H9 (cell line): ENCODE data around the gene NLN. TPM values are rescaled to one million over a fixed set of nuclear protein-coding genes. Genes with fewer than 3 reads are reported as not detected.

Experiments used
- DNase-seq: peaks from one replicate; pipeline ENCODE4 v3.0.0-alpha.2; 2017
- H2AFZ ChIP-seq: one replicate; pipeline ENCODE4 v1.6.1; 2013; ENCODE audit warnings: mild to moderate bottlenecking, low read length, control low read depth, moderate library complexity
- H2AK5ac ChIP-seq: 2 replicates; pipeline ENCODE4 v1.6.1; 2013; ENCODE audit warnings: low read length, control low read depth, mixed read lengths; ENCODE audit not compliant: insufficient read length
- H2BK120ac ChIP-seq: one replicate; pipeline ENCODE4 v1.6.1; 2013; ENCODE audit warnings: low read depth, mild to moderate bottlenecking, low read length, control low read depth, inconsistent platforms; ENCODE audit not compliant: poor library complexity, severe bottlenecking
- H2BK12ac ChIP-seq: 2 replicates; pipeline ENCODE4 v1.6.1; 2013; ENCODE audit warnings: low read length, control low read depth, mixed read lengths, low read depth; ENCODE audit not compliant: insufficient read length
- H2BK15ac ChIP-seq: 2 replicates; pipeline ENCODE4 v1.6.1; 2013; ENCODE audit warnings: low read depth, low read length, control low read depth
- H2BK20ac ChIP-seq: one replicate; pipeline ENCODE4 v1.6.1; 2013; ENCODE audit warnings: low read depth, mild to moderate bottlenecking, low read length, control low read depth, inconsistent platforms; ENCODE audit not compliant: poor library complexity, severe bottlenecking
- H2BK5ac ChIP-seq: 2 replicates; pipeline ENCODE4 v1.6.1; 2013; ENCODE audit warnings: low read length, control low read depth, mixed read lengths; ENCODE audit not compliant: insufficient read length
- H3K14ac ChIP-seq: 2 replicates; pipeline ENCODE4 v1.6.1; 2013; ENCODE audit warnings: low read length, control low read depth; ENCODE audit not compliant: insufficient read depth
- H3K18ac ChIP-seq: 2 replicates; pipeline ENCODE4 v1.6.1; 2013; ENCODE audit warnings: low read depth, mild to moderate bottlenecking, mixed read lengths, low read length, control low read depth; ENCODE audit not compliant: insufficient read length
- H3K23ac ChIP-seq: 2 replicates; pipeline ENCODE4 v1.6.1; 2013; ENCODE audit warnings: low read length, control low read depth, mixed read lengths, low read depth; ENCODE audit not compliant: insufficient read length
- H3K23me2 ChIP-seq: 2 replicates; pipeline ENCODE4 v1.6.1; 2013; ENCODE audit warnings: low read depth, mild to moderate bottlenecking, mixed read lengths, low read length, control low read depth; ENCODE audit not compliant: insufficient read length, poor library complexity, severe bottlenecking
- H3K27ac ChIP-seq: 2 replicates; pipeline ENCODE4 v1.5.1; 2013; ENCODE audit warnings: low read length, control low read depth, mixed read lengths, low read depth; ENCODE audit not compliant: insufficient read length
- H3K27me3 ChIP-seq: 2 replicates; pipeline ENCODE4 v1.6.1; 2013; ENCODE audit warnings: low read length, control low read depth, inconsistent platforms; ENCODE audit not compliant: insufficient read depth
- H3K4ac ChIP-seq: 2 replicates; pipeline ENCODE4 v1.6.1; 2013; ENCODE audit warnings: low read depth, mild to moderate bottlenecking, control low read depth, inconsistent platforms, low read length, moderate library complexity
- H3K4me1 ChIP-seq: 2 replicates; pipeline ENCODE4 v1.6.1; 2013; ENCODE audit warnings: low read length, control low read depth, inconsistent platforms; ENCODE audit not compliant: insufficient read depth
- H3K4me2 ChIP-seq: 2 replicates; pipeline ENCODE4 v1.6.1; 2013; ENCODE audit warnings: low read length, control low read depth, mixed read lengths; ENCODE audit not compliant: insufficient read length, insufficient read depth
- H3K56ac ChIP-seq: 2 replicates; pipeline ENCODE4 v1.6.1; 2013; ENCODE audit warnings: low read depth, mild to moderate bottlenecking, mixed read lengths, low read length, control low read depth; ENCODE audit not compliant: insufficient read length
- H3K79me1 ChIP-seq: 2 replicates; pipeline ENCODE4 v1.6.1; 2013; ENCODE audit warnings: low read depth, mild to moderate bottlenecking, moderate library complexity, low read length, control low read depth, inconsistent platforms; ENCODE audit not compliant: insufficient read depth, poor library complexity, severe bottlenecking
- H3K79me2 ChIP-seq: 2 replicates; pipeline ENCODE4 v1.6.1; 2013; ENCODE audit warnings: low read length, control low read depth, inconsistent platforms; ENCODE audit not compliant: insufficient read depth
- H3K9ac ChIP-seq: 2 replicates; pipeline ENCODE4 v1.6.1; 2013; ENCODE audit warnings: low read length, control low read depth, mixed read lengths; ENCODE audit not compliant: insufficient read length; ENCODE audit errors: extremely low read depth
- H3K9me3 ChIP-seq: one replicate; pipeline ENCODE4 v1.6.1; 2013; ENCODE audit warnings: low read depth, low read length, inconsistent platforms; ENCODE audit not compliant: control insufficient read depth
- H3T11ph ChIP-seq: one replicate; pipeline ENCODE4 v1.6.1; 2013; ENCODE audit warnings: mild to moderate bottlenecking, low read length, control low read depth, inconsistent platforms
- H4K20me1 ChIP-seq: one replicate; pipeline ENCODE4 v1.6.1; 2013; ENCODE audit not compliant: control insufficient read depth, insufficient read length, insufficient read depth
- H4K5ac ChIP-seq: 2 replicates; pipeline ENCODE4 v1.6.1; 2013; ENCODE audit warnings: low read depth, mild to moderate bottlenecking, mixed read lengths, low read length, control low read depth; ENCODE audit not compliant: insufficient read length
- H4K8ac ChIP-seq: replicated peaks from 2 replicates; pipeline ENCODE4 v1.6.1; 2013; ENCODE audit warnings: low read length, control low read depth, mixed read lengths, low read depth; ENCODE audit not compliant: insufficient read length
- H4K91ac ChIP-seq: 2 replicates; pipeline ENCODE4 v1.6.1; 2013; ENCODE audit warnings: low read depth, mild to moderate bottlenecking, moderate library complexity, mixed read lengths, low read length, control low read depth; ENCODE audit not compliant: insufficient read length
- H3K27ac Mint-ChIP-seq, 3 experiments: 2 replicates in 2 of 3; 3 replicates in 1 of 3; pipeline ENCODE4 v1.8.0; 2020 to 2021; ENCODE audit warnings: mixed read lengths in 3 of 3, mild to moderate bottlenecking in 1 of 3, moderate library complexity in 1 of 3
- H3K27me3 Mint-ChIP-seq: 2 replicates; pipeline ENCODE4 v1.8.0; 2021; ENCODE audit warnings: low read depth, mild to moderate bottlenecking, moderate library complexity, mixed read lengths
- H3K36me3 Mint-ChIP-seq, 3 experiments: 2 replicates in 2 of 3; 3 replicates in 1 of 3; pipeline ENCODE4 v1.8.0; 2020 to 2021; ENCODE audit warnings: low read depth in 3 of 3, mixed read lengths in 3 of 3; ENCODE audit not compliant: insufficient read depth in 1 of 3
- H3K4me1 Mint-ChIP-seq, 2 experiments: 2 replicates each; pipeline ENCODE4 v1.8.0; 2020; ENCODE audit warnings: mixed read lengths in 2 of 2
- H3K4me3 Mint-ChIP-seq, 2 experiments: 2 replicates in 1 of 2; 3 replicates in 1 of 2; pipeline ENCODE4 v1.8.0; 2020 to 2021; ENCODE audit warnings: mild to moderate bottlenecking in 2 of 2, mixed read lengths in 2 of 2, moderate library complexity in 1 of 2
- H3K9me3 Mint-ChIP-seq, 2 experiments: 2 replicates in 1 of 2; 3 replicates in 1 of 2; pipeline ENCODE4 v1.8.0; 2020; ENCODE audit warnings: mild to moderate bottlenecking in 2 of 2, mixed read lengths in 2 of 2, moderate library complexity in 1 of 2
- WGBS: extraction: QIAGEN DNeasy Blood & Tissue Kit; methylation state at CpG from one replicate; pipeline ENCODE4 v1.1.7; 2013; ENCODE audit warnings: missing lambda C conversion rate, low lambda C conversion rate, mixed read lengths; ENCODE audit not compliant: insufficient read length; ENCODE audit errors: extremely low coverage; 5-methylcytosine and 5-hydroxymethylcytosine counted together
- total RNA-seq: library from RNA; stranded (reverse); gene quantifications from 2 replicates; pipeline ENCODE4 v1.2.1, GENCODE V29; 2021
- TF ChIP-seq, protein P1 (sequence below): fragments of 200-600 bp; sonication (generic); conservative IDR thresholded peaks from 3 replicates; pipeline ENCODE4 v1.8.0; 2021; ENCODE audit warnings: antibody characterized with exemption, mild to moderate bottlenecking

The NLN gene
- total RNA-seq, 1 experiment from 2014 or later = 137 TPM

GRCh38 chr5:65809817-65810531 is 88.0 kb downstream of the NLN start:
- H3K4ac ChIP-seq = no peak overlapping the region
- H4K8ac ChIP-seq = no peak overlapping the region
- H3K27me3 Mint-ChIP-seq = no peaks in the 10 kb centered on the region
- no peaks in the 10 kb centered on the region for H3K4me1 Mint-ChIP-seq
- H3K36me3 Mint-ChIP-seq = peaks cover 37 to 80% (median 74%) of the 10 kb centered on the region in 3 experiments; a peak in 6 of 7 replicates
- no peak overlapping the region for H2BK15ac ChIP-seq
- H4K20me1 ChIP-seq = no peaks in the 10 kb centered on the region
- H3K79me1 ChIP-seq = no peaks in the 10 kb centered on the region
- no peak overlapping the region for H3K18ac ChIP-seq
- H3K9me3 Mint-ChIP-seq = no peaks in the 10 kb centered on the region
- H3T11ph ChIP-seq = no peak overlapping the region
- no CpG with 5 or more reads among the region's 8 CpGs for WGBS
- no peaks in the 10 kb centered on the region for H3K9me3 ChIP-seq
- H3K4me1 ChIP-seq = no peaks in the 10 kb centered on the region
- no peak overlapping the region for H2BK120ac ChIP-seq
- no peak overlapping the region for H3K27ac Mint-ChIP-seq
- no peak overlapping the region for H2AFZ ChIP-seq
- H2BK12ac ChIP-seq = no peak overlapping the region
- DNase-seq = no peak
- H3K27ac ChIP-seq = no peak overlapping the region
- H3K9ac ChIP-seq = no peak overlapping the region
- no peak overlapping the region for H2AK5ac ChIP-seq
- TF ChIP-seq, protein P1, sequence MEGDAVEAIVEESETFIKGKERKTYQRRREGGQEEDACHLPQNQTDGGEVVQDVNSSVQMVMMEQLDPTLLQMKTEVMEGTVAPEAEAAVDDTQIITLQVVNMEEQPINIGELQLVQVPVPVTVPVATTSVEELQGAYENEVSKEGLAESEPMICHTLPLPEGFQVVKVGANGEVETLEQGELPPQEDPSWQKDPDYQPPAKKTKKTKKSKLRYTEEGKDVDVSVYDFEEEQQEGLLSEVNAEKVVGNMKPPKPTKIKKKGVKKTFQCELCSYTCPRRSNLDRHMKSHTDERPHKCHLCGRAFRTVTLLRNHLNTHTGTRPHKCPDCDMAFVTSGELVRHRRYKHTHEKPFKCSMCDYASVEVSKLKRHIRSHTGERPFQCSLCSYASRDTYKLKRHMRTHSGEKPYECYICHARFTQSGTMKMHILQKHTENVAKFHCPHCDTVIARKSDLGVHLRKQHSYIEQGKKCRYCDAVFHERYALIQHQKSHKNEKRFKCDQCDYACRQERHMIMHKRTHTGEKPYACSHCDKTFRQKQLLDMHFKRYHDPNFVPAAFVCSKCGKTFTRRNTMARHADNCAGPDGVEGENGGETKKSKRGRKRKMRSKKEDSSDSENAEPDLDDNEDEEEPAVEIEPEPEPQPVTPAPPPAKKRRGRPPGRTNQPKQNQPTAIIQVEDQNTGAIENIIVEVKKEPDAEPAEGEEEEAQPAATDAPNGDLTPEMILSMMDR = no peak
- H3K27me3 ChIP-seq = no peaks in the 10 kb centered on the region
- H4K5ac ChIP-seq = no peak overlapping the region
- no peak overlapping the region for H3K4me2 ChIP-seq
- no peaks in the 10 kb centered on the region for H3K23me2 ChIP-seq
- no peak overlapping the region for H2BK20ac ChIP-seq
- H2BK5ac ChIP-seq = no peak overlapping the region
- no peak overlapping the region for H3K56ac ChIP-seq
- H3K23ac ChIP-seq = no peak overlapping the region
- no peaks in the 10 kb centered on the region for H3K79me2 ChIP-seq
- H4K91ac ChIP-seq = no peak overlapping the region
- no peak overlapping the region for H3K4me3 Mint-ChIP-seq
- no peak overlapping the region for H3K14ac ChIP-seq
